Transverse colon (tissue), 3 donors: ENCODE measurements around the gene ITGA1.

Source experiments
- CTCF ChIP-seq, 5 experiments: fragments of 200-600 bp in 3 of 5; fragments of 450-650 bp in 2 of 5; sonication (generic) in 3 of 5; IDR thresholded peaks; 1 replicate in 2 of 5; 2 replicates in 3 of 5; pipeline ENCODE4 v1.5.1; 2016 to 2017; ENCODE audit warnings: antibody characterized with exemption in 5 of 5, inconsistent platforms in 3 of 5, mild to moderate bottlenecking in 2 of 5, moderate library complexity in 1 of 5
- POLR2A ChIP-seq: fragments of 450-650 bp; IDR thresholded peaks from one replicate; pipeline ENCODE4 v1.6.1; 2016; ENCODE audit warnings: antibody characterized with exemption, mild to moderate bottlenecking, moderate library complexity

- TF ChIP-seq CTCF (IDR thresholded peaks at IDR 0.05) (no peak), POLR2A (no peak)
Observed at GRCh38 chr5:52993367-52993766, 205.7 kb downstream of the ITGA1 start.
